GM18508 (cell line): ENCODE measurements around the gene ALAS1.

Experiments
- ATAC-seq: cut with Tn5 transposase; IDR thresholded peaks from one replicate; pipeline ENCODE4 v1.9.1; 2021; ENCODE audit warnings: moderate number of reproducible peaks; ENCODE audit not compliant: insufficient read depth, unreplicated experiment

Gene ALAS1

GRCh38 chr3:52218454-52218853 is 20.5 kb downstream of the ALAS1 start:
- ATAC-seq, result no peak

- no peak for ATAC-seq
Observed at GRCh38 chr3:52218937-52219650, 21.1 kb downstream of the ALAS1 start.

GRCh38 chr3:52220380-52221026 is 22.5 kb downstream of the ALAS1 start:
- no peak for ATAC-seq

- no peak for ATAC-seq
Observed at GRCh38 chr3:52221141-52221562, 23.2 kb downstream of the ALAS1 start.

GRCh38 chr3:52221563-52222318 is 23.8 kb downstream of the ALAS1 start:
- ATAC-seq, result no peak

GRCh38 chr3:52222319-52223221 is 24.6 kb downstream of the ALAS1 start:
- no peak for ATAC-seq

GRCh38 chr3:52223449-52224408 is 25.8 kb downstream of the ALAS1 start:
- no peak for ATAC-seq

GRCh38 chr3:52225452-52226228 is 27.7 kb downstream of the ALAS1 start, which contains the start of gene TLR9:
Gene TLR9 (minus strand): TSS chr3:52225645. CDS start chr3:52225529, 116 bp downstream.
- ATAC-seq, result peak; percentile 54

- ATAC-seq, result no peak
Observed at GRCh38 chr3:52226229-52226817, 28.4 kb downstream of the ALAS1 start.

GRCh38 chr3:52227117-52227516 is 29.2 kb downstream of the ALAS1 start:
- ATAC-seq, result no peak

- ATAC-seq, result no peak
Observed at GRCh38 chr3:52227766-52228165, 29.8 kb downstream of the ALAS1 start.

- ATAC-seq, result no peak
Observed at GRCh38 chr3:52228266-52228665, 30.3 kb downstream of the ALAS1 start.

GRCh38 chr3:52228751-52229291 is 30.9 kb downstream of the ALAS1 start:
- ATAC-seq, result no peak

GRCh38 chr3:52229656-52230055 is 31.7 kb downstream of the ALAS1 start:
- no peak for ATAC-seq

GRCh38 chr3:52230461-52230860 is 32.5 kb downstream of the ALAS1 start:
- ATAC-seq, result no peak

- ATAC-seq, result no peak
Observed at GRCh38 chr3:52230889-52231499, 33.0 kb downstream of the ALAS1 start.
